ENCODE measurements around the gene VIPR1. TPM values are rescaled to one million over a fixed set of nuclear protein-coding genes. Genes with fewer than 3 reads are reported as not detected.

Gene VIPR1
- total RNA-seq, 2 donors from 2014 or later, result 98.5 to 226 TPM

- WGBS, result 42% methylated on average over 8 of the region's 8 CpGs
- H3K9me3 ChIP-seq, result no peaks in the 10 kb centered on the region
- peak; percentile 96 for DNase-seq (ENCODE audit: low spot score)
- TF ChIP-seq POLR2AphosphoS5 (IDR thresholded peaks at IDR 0.05) (peak; percentile 92), CTCF (IDR thresholded peaks at IDR 0.05) (no peak), POLR2A (IDR thresholded peaks at IDR 0.05) (peak; percentile 35)
- peak overlapping the region; percentile 78 to 81 for H3K27ac ChIP-seq
- no peak overlapping the region for H3K4me3 ChIP-seq
- no peaks in the 10 kb centered on the region for H3K36me3 ChIP-seq
- H3K4me1 ChIP-seq (replicated peaks), result peaks cover 15% of the 10 kb centered on the region
- intact Hi-C loops (cut with DNase I), result no loop called here
- no peaks in the 10 kb centered on the region for H3K27me3 ChIP-seq (replicated peaks; ENCODE audit: insufficient read depth)
Observed at GRCh38 chr3:42476225-42477125, 26.0 kb upstream of the VIPR1 start.

GRCh38 chr3:42477696-42478095 is 24.7 kb upstream of the VIPR1 start:
- intact Hi-C loops (cut with DNase I), result no loop called here
- TF ChIP-seq POLR2AphosphoS5 (IDR thresholded peaks at IDR 0.05), result no peak
- TF ChIP-seq POLR2A (IDR thresholded peaks at IDR 0.05), result no peak
- TF ChIP-seq CTCF (IDR thresholded peaks at IDR 0.05), result no peak
- H3K27ac ChIP-seq, result peak overlapping the region; percentile 78 to 81
- H3K4me1 ChIP-seq (replicated peaks), result peaks cover 15% of the 10 kb centered on the region
- DNase-seq (ENCODE audit: low spot score), result no peak
- no peak overlapping the region for H3K4me3 ChIP-seq
- no peaks in the 10 kb centered on the region for H3K36me3 ChIP-seq
- 85% methylated on average over 2 of the region's 2 CpGs for WGBS
- no peaks in the 10 kb centered on the region for H3K9me3 ChIP-seq
- H3K27me3 ChIP-seq (replicated peaks; ENCODE audit: insufficient read depth), result no peaks in the 10 kb centered on the region

GRCh38 chr3:42478830-42479229 is 23.6 kb upstream of the VIPR1 start:
- H3K9me3 ChIP-seq, result no peaks in the 10 kb centered on the region
- no peak for DNase-seq (ENCODE audit: low spot score)
- H3K36me3 ChIP-seq, result no peaks in the 10 kb centered on the region
- no peaks in the 10 kb centered on the region for H3K27me3 ChIP-seq (replicated peaks; ENCODE audit: insufficient read depth)
- TF ChIP-seq CTCF (IDR thresholded peaks at IDR 0.05) (no peak), POLR2AphosphoS5 (IDR thresholded peaks at IDR 0.05) (no peak), POLR2A (IDR thresholded peaks at IDR 0.05) (no peak)
- H3K4me3 ChIP-seq, result no peak overlapping the region
- H3K27ac ChIP-seq, result no peak overlapping the region
- H3K4me1 ChIP-seq (replicated peaks), result peaks cover 15% of the 10 kb centered on the region
- 53% methylated on average over 2 of the region's 2 CpGs for WGBS
- intact Hi-C loops (cut with DNase I), result no loop called here

GRCh38 chr3:42486814-42487565 is 15.5 kb upstream of the VIPR1 start:
- intact Hi-C loops (cut with DNase I), result no loop called here
- TF ChIP-seq POLR2A (IDR thresholded peaks at IDR 0.05) (no peak), CTCF (IDR thresholded peaks at IDR 0.05) (no peak), POLR2AphosphoS5 (IDR thresholded peaks at IDR 0.05) (no peak)
- H3K36me3 ChIP-seq, result no peaks in the 10 kb centered on the region
- H3K9me3 ChIP-seq, result no peaks in the 10 kb centered on the region
- DNase-seq (ENCODE audit: low spot score), result peak; percentile 2
- peaks cover 15% of the 10 kb centered on the region for H3K4me1 ChIP-seq (replicated peaks)
- H3K27ac ChIP-seq, result no peak overlapping the region
- 81% methylated on average over 2 of the region's 2 CpGs for whole genome bisulfite sequencing
- H3K4me3 ChIP-seq, result no peak overlapping the region
- H3K27me3 ChIP-seq (replicated peaks; ENCODE audit: insufficient read depth), result no peaks in the 10 kb centered on the region
